BJ (cell line): ENCODE data around the gene FKRP. TPM values are rescaled to one million over a fixed set of nuclear protein-coding genes. Genes with fewer than 3 reads are reported as not detected.
A peak's percentile ranks its signal among the peaks of the same experiment; 100 is the strongest.
"Not testable (repeated sequence)": the region's sequence is repeated elsewhere in the genome, so short reads cannot be mapped to it uniquely, and the experiment has no call there.

Experiments used
- CTCF ChIA-PET: fragments of 350-600 bp; formaldehyde crosslinking; extraction: SDS; loops from one replicate; lab custom pipeline; 2021; ENCODE audit warnings: antibody characterized with exemption, inconsistent platforms; lab: Yijun Ruan, JAX
- POLR2A ChIA-PET: fragments of 300-600 bp; sonication (Branson Sonifier 250); formaldehyde crosslinking; extraction: SDS; loops from one replicate; lab custom pipeline; 2021; ENCODE audit warnings: antibody characterized with exemption; lab: Charles Lee
- DNase-seq: peaks from one replicate; pipeline ENCODE4 v3.0.0-alpha.2; 2011; ENCODE audit warnings: low read depth
- H3K27me3 ChIP-seq: 2 replicates; pipeline ENCODE4 v1.6.0; 2011; ENCODE audit warnings: low read length; ENCODE audit not compliant: control insufficient read depth, insufficient read depth
- H3K36me3 ChIP-seq: 2 replicates; pipeline ENCODE4 v1.5.1; 2011; ENCODE audit warnings: low read length; ENCODE audit not compliant: control insufficient read depth, insufficient read depth
- H3K4me3 ChIP-seq: 2 replicates; pipeline ENCODE4 v1.5.1; 2011; ENCODE audit warnings: low read depth, mild to moderate bottlenecking, control low read depth, low read length
- polyA plus RNA-seq: library from polyadenylated mRNA; depleted of rRNA; stranded (reverse); fragments of >200 nt; gene quantifications from 2 replicates; pipeline ENCODE4 v1.2.3, GENCODE V29; 2011
- TF ChIP-seq, protein P1 (sequence below): IDR thresholded peaks from 2 replicates; pipeline ENCODE4 v1.5.1; 2011; ENCODE audit warnings: low read depth, mild to moderate bottlenecking, control low read depth, inconsistent platforms, low read length, moderate library complexity; ENCODE audit not compliant: insufficient read depth

The FKRP gene
- polyA plus RNA-seq, 1 experiment: 15.1 TPM

DNA sequence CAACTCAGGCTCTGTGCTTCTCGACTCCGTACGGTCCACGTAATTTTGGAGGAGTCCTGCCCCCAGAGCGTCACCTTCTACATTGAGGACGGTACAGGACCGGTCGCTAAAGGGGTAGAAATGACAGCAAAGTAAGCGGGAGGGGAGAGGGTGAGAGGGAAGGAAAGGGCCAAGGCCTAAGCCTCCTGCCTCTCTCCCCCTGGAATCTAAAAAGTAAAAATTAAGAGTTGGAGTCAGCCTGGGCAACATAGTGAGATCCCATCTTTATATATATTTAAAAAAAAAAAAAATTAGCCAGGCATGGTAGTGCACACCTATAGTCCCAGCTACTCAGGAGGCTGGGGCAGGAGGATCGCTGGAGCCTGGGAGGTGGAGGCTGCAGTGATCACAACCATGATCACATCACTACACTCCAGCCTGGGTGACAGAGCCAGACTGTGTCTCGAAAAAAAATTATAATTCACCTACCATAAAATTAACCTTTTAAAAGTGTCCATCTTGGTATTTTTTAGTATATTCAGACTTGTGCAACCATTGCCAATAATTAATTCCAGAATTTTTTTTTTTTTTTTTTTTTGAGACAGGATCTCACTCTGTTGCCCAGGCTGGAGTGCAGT, 29.9 kb downstream of the FKRP start:
- Histone ChIP-seq H3K4me3 (no peak overlapping the region), H3K36me3 (peaks cover 38% of the 10 kb centered on the region), H3K27me3 (no peaks in the 10 kb centered on the region)
- ChIA-PET POLR2A (no interaction called here), CTCF (interaction anchor here (0.6 to 0.9 kb wide), 3 partner anchors 9 to 44 kb away, joined by 3 read pairs; no protein-coding TSS in a partner anchor)
- DNase-seq: no peak
- TF ChIP-seq, protein P1, sequence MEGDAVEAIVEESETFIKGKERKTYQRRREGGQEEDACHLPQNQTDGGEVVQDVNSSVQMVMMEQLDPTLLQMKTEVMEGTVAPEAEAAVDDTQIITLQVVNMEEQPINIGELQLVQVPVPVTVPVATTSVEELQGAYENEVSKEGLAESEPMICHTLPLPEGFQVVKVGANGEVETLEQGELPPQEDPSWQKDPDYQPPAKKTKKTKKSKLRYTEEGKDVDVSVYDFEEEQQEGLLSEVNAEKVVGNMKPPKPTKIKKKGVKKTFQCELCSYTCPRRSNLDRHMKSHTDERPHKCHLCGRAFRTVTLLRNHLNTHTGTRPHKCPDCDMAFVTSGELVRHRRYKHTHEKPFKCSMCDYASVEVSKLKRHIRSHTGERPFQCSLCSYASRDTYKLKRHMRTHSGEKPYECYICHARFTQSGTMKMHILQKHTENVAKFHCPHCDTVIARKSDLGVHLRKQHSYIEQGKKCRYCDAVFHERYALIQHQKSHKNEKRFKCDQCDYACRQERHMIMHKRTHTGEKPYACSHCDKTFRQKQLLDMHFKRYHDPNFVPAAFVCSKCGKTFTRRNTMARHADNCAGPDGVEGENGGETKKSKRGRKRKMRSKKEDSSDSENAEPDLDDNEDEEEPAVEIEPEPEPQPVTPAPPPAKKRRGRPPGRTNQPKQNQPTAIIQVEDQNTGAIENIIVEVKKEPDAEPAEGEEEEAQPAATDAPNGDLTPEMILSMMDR: no peak

DNA sequence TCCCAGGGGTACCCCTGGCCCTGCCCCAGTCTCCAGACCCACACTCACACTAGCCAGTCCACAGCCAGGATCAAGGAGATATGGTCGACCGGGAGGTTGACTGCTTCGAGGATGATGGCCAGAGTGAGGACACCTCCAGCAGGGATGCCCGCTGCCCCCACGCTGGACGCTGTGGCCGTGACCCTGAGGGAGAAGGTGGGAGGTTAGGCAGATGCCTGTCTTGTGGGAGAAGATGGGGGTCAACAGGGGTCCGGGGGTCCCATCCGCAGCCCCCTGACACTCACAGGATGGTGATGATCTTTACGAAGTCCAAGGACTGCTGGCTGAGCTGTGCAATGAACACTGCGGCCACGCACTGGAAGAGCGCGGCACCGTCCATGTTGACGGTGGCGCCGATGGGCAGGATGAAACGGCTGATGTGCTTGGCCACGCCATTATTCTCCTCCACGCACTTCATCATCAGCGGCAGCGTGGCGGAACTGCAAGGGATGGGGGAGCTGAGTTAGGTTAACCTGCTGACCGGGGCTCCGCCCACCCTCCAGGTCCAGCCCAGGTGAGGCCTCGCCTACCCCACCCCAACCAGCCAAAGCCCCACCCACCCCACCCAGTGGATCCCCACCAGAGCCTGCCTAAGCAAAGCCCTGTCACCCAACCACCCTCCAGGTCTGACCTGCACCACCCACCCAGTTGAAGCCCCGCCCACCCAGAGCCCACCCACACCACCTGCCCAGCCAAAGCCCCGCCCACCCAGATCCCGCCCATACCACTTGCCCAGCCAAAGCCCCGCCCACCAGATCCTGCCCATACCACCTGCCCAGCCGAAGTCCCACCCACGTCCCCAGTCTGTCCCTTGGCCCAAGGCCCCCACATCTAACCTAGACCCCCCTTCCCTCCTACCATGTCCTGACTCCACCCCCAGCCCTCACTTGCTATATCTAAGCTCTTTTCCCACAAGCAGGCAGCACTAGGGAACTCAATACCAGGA, 31.4 kb downstream of the FKRP start:
- Histone ChIP-seq H3K4me3 (no peak overlapping the region), H3K27me3 (no peaks in the 10 kb centered on the region), H3K36me3 (peaks cover 43% of the 10 kb centered on the region)
- CTCF ChIA-PET: interaction anchor here (1.2 to 1.3 kb wide), 2 partner anchors 10 to 27 kb away, joined by 3 read pairs; no protein-coding TSS in a partner anchor
- no peak for DNase-seq
- TF ChIP-seq, protein P1: no peak
- POLR2A ChIA-PET: no interaction called here

DNA sequence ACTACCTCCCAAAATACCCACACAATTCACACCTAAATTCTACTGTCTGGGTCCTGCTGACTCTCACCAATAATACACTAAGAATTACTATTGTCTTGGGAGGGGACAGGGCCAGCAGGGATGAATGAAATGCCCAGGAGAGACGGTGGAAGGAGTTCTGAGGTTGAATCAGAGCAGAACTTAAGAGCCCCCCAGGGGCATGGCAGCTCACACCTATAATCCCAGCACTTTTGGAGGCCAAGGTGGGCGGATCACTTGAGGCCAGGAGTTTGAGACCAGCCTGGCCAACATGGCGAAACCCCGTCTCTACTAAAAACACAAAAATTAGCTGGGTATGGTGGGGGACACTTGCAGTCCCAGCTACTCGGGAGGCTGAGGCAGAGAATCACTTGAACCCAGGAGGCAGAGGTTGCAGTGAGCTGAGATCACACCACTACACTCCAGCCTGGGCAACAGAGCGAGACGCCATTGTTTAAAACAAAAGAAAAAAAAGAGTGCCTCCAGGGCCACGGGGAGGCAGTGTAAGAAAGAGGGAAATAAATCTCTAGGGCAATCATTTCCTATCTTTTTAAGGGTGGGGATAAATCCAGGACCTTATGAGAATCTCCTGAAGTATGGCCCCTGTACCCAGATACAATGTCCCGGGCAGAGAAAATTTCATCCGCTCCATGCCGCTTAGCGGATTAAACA, 32.2 kb downstream of the FKRP start:
- H3K36me3 ChIP-seq: peaks cover 52% of the 10 kb centered on the region
- CTCF ChIA-PET: interaction anchor here (1.2 to 1.3 kb wide), 2 partner anchors 11 to 28 kb away, joined by 3 read pairs; no protein-coding TSS in a partner anchor
- DNase-seq, POLR2A ChIA-PET, H3K27me3 ChIP-seq, H3K4me3 ChIP-seq: not testable (repeated sequence)

DNA sequence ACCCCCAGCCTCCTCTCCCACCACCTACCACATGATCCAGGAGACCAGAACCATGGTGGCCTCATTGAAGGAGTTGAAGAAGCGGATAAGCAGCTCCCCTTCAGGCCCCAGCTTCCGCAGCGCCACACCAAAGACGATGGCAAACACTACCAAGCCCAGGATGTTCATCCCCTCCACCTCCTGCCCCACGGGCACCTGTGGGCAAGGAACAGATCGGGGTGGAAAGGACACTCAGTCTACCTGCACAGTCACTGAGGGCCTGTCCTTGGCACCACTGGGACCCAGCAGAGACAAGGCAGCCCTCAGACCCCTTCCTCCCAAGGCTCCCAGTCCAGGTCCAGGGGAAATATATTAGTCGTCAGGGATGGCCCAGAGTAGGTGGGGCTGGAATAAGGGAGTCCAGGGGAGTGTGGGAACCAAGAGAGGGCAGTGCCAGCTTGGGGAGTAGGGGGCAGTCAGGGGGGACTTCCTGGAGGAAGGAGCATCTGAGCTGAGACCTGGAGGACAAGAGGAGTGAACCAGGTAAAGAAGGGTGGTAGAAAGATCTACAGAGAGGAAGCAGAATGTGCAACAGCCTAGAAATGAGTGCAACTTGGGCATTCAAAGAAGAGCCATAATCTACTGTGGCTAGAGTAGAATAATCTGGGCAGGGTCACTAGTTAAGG, 36.6 kb downstream of the FKRP start:
- POLR2A ChIA-PET: no interaction called here
- peaks cover 38% of the 10 kb centered on the region for H3K36me3 ChIP-seq
- no peak overlapping the region for H3K4me3 ChIP-seq
- H3K27me3 ChIP-seq: no peaks in the 10 kb centered on the region
- TF ChIP-seq, protein P1: no peak
- CTCF ChIA-PET: interaction anchor here (3.7 kb wide), 1 partner anchor 58 kb away, joined by 11 read pairs; no protein-coding TSS in a partner anchor
- no peak for DNase-seq

DNA sequence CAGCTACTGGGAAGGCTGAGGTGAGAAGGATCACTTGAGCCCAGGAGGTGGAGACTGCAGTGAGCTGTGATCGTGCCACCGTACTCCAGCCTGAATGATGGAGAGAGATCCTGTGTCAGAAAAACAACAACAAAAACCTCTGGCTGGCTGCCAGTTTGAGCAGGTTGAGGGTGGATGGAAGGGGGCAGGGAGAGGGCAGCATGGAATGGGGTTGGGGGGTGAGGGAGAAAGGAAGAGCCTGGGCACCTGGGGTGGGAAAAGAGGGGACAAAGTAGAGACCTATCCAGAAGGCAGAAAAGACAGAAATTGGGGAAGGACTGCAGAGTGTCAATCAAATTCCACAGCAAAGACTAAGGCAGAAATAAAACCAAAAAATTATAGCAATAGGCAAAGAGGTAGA, 37.8 kb downstream of the FKRP start:
- Histone ChIP-seq H3K36me3 (peaks cover 34% of the 10 kb centered on the region), H3K4me3 (peak overlapping the region; percentile 95), H3K27me3 (no peaks in the 10 kb centered on the region)
- POLR2A ChIA-PET: no interaction called here
- DNase-seq: no peak
- TF ChIP-seq, protein P1: no peak
- CTCF ChIA-PET: interaction anchor here (1.2 to 5.5 kb wide), 3 partner anchors 30 to 208 kb away, joined by 3 to 40 read pairs (median 4); no protein-coding TSS in a partner anchor
